Measurements from ENCODE around the gene GJC2.
"Not testable (repeated sequence)": the region's sequence is repeated elsewhere in the genome, so short reads cannot be mapped to it uniquely, and the experiment has no call there.

The GJC2 gene

DNA sequence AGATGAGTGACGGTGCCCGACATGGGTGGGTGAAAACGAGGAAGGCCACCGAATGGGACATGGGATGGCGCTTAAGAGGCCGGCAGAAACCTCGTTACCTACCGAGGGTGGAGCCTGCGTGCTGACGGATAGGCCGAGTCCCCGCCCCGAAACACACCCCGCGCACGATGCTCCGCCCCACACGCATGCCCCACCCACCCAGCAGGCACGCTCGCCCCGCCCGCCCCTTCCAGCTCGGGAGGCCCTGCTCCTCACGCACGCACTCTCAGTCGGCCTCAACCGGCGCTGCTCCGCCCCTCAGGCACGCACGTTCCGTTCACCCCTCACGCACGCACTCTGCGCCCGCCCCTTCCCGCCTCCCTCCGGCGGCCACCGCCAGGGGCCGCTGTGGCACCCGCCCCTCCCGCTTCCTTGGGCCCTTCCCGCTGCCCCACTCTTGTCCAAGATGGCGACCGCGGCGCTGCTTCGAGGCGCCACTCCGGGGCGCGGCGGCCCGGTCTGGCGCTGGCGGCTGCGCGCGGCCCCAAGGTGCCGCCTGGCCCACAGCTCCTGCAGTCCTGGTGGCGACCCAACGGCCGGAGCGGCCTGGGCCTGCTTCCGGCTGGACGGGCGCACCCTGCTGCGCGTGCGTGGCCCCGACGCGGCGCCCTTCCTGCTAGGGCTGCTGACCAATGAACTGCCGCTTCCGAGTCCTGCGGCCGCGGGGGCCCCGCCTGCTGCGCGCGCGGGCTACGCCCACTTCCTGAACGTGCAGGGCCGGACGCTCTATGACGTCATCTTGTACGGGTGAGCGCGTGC is 15.8 kb downstream of the GJC2 start, which contains the start of gene IBA57:
IBA57 (plus strand) TSS at position 433 of the 798 bp plus-strand sequence; CDS start at position 446, 13 bp downstream.
- DNase-seq, result peak; percentile 97
- in situ Hi-C loops (cut with MboI; ENCODE audit: low pct_unique_long_range_greater_than_20kb, low sequenced_read_pairs), result no loop called here

GRCh38 chr1:228166170-228166936 is 16.6 kb downstream of the GJC2 start:
- in situ Hi-C loops (cut with MboI; ENCODE audit: low pct_unique_long_range_greater_than_20kb, low sequenced_read_pairs), result no loop called here
- DNase-seq, result peak; percentile 75

- no peak for DNase-seq
- in situ Hi-C loops (cut with MboI; ENCODE audit: low pct_unique_long_range_greater_than_20kb, low sequenced_read_pairs), result no loop called here
Measured at GRCh38 chr1:228168563-228169270, 19.0 kb downstream of the GJC2 start.

DNA sequence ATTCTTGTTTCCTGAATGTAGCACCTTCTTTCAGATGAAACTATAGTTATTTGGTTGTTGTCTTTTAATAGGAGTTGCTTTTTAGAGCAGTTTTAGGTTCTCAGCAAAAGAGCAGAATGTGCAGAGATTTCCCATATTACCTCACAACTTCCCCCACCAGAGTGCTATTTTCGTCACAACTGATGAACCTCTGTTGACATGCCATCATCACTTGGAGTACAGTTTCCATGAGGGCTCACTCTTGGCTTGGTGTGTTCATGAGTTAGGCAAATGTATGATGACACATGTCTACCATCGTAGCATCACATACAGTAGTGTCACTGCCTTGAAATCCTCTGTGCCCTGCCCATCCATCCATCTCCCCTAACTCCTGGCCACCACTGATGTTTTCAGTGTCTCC is 19.6 kb downstream of the GJC2 start:
- no peak for DNase-seq
- in situ Hi-C loops (cut with MboI; ENCODE audit: low pct_unique_long_range_greater_than_20kb, low sequenced_read_pairs), result no loop called here

GRCh38 chr1:228170666-228171065 is 20.9 kb downstream of the GJC2 start:
- no peak for DNase-seq
- in situ Hi-C loops (cut with MboI; ENCODE audit: low pct_unique_long_range_greater_than_20kb, low sequenced_read_pairs), result no loop called here

DNA sequence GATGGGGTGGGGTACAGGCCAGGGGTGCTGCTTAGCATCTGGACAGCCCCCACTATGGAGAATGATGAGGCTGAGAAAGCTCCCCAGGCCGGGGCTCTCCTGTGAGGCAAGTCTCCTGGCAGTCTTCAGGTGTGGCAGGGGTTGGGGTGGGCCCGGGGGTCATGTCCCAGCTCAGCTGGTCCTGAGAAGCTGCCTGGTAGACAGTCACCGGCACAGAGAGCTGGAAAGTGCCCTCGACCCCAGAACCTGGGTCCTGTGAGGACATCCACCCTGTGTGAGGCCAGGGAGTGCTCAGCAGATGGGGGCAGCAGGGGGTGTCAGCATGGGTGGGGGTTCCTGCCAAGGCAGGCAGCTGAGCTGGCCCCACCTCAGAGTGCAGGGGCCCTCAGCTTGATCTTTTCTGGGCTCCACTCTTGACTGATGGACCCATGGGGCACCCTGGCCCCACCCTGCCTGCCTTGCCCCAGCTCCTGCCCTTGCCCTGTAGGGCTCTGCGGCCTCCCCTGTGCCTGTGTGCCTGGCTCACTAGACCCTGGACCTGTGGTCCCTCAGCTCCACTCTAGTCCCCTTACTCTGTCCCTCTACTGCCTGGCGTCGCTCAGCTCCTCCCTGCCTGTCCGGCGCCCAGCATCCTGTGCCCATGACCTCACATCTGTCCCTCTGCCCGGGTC is 21.6 kb downstream of the GJC2 start:
- no peak for DNase-seq
- in situ Hi-C loops (cut with MboI; ENCODE audit: low pct_unique_long_range_greater_than_20kb, low sequenced_read_pairs), result no loop called here

DNA sequence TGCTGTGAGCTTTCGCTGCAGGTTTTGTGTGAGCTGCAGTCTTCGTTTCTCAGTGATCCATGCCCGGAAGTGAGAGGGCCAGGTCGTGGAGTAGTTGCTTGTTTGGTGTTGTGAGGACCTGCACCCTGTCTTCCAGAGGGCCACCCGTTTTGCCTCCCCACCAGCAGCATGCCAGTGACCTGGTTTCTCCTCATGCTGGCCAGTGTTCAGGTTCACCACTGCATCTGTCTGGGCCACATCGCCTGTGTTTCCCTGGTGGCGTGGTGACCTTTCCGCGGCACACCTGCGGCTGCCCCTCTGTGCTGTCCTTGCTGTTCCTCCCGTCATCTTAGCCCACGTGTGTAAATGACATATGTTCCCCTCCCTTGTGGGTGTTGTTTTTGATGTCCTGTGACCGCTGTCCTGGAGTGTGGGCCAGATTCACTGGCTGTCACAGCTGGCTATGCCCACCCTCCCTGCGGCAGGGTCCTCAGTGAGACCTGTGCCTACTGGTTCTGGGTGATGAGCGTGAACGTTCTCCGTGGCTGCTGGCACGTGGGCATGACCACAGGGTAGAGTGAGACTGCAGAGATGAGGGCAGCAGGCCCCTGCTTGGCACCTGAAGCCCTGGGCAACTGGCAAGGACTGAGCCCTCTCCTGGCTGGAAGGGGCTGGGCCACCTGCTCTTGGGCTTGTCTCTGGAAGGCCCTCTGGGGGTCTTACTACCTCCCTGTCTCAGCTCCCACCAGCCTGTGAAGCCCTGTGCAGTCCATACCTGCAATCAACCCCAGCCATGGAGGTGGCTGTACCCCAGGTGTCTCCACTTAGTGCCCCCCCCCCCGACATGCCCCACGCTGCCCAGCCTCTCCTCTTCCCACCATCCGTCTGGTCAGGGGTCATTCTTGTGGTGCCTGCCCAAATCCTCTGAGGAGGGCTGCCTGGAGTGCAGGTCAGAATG is 23.1 kb downstream of the GJC2 start:
- in situ Hi-C loops (cut with MboI; ENCODE audit: low pct_unique_long_range_greater_than_20kb, low sequenced_read_pairs), result no loop called here
- no peak for DNase-seq

DNA sequence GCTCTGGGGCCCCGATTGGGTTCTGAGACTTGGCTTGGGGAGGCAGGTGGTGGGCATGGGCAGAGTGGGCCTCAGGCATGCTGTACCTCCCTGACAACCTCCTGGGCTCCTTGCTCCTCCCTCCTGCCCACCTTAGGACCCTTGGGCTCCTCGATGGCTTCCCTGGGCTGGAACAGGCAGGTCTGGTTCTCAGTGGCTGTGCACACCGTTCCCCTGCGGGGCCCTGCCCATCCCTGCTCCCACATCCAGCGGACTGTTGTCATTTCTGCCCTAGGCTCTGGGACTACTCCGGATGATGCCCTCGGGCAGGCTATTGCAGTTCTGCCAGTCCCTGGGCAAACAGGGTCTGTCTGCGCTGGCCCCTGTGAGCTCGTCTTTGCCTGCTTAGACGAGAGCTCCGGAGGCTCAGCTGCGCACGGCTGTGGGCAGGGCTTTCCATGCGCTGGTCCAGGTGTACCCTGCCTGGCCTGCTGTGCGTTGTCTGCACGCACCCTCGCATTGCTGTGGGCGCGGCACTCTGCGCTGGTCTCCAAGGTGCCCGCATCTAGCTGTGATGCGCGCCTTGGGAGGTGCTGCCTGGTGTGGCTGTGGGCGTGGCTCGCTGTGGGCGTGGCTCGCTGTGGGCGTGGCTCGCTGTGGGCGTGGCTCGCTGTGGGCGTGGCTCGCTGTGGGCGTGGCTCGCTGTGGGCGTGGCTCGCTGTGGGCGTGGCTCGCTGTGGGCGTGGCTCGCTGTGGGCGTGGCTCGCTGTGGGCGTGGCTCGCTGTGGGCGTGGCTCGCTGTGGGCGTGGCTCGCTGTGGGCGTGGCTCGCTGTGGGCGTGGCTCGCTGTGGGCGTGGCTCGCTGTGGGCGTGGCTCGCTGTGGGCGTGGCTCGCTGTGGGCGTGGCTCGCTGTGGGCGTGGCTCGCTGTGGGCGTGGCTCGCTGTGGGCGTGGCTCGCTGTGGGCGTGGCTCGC is 24.1 kb downstream of the GJC2 start:
- peak; percentile 11 for DNase-seq
- in situ Hi-C loops (cut with MboI; ENCODE audit: low pct_unique_long_range_greater_than_20kb, low sequenced_read_pairs), result not testable (repeated sequence)

DNA sequence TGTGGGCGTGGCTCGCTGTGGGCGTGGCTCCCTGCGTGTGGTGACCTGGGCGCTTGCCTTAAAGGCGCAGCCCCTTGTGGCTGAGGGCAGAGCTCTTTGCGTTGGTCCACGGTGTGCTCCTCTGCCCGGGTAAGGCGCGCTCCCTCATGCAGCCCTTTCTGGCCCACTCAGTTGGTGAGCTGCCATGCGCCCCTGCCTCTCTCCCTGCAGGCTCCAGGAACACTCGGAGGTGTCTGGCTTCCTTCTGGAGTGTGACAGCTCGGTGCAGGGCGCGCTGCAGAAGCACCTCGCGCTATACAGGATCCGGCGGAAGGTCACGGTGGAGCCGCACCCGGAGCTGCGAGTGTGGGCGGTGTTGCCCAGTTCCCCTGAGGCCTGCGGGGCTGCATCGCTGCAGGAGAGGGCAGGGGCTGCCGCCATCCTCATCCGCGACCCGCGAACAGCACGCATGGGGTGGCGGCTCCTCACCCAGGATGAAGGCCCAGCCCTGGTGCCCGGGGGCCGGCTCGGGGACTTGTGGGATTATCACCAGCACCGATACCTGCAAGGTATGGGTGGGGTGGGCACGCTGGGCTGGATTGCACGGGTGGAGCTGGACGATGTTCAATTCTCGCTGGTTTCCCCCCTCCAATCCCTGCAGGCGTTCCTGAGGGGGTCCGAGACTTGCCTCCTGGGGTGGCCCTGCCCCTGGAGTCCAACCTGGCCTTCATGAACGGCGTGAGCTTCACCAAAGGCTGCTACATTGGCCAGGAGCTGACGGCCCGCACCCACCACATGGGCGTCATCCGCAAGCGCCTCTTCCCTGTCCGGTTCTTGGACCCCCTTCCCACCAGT is 25.0 kb downstream of the GJC2 start:
- in situ Hi-C loops (cut with MboI; ENCODE audit: low pct_unique_long_range_greater_than_20kb, low sequenced_read_pairs), result no loop called here
- no peak for DNase-seq

DNA sequence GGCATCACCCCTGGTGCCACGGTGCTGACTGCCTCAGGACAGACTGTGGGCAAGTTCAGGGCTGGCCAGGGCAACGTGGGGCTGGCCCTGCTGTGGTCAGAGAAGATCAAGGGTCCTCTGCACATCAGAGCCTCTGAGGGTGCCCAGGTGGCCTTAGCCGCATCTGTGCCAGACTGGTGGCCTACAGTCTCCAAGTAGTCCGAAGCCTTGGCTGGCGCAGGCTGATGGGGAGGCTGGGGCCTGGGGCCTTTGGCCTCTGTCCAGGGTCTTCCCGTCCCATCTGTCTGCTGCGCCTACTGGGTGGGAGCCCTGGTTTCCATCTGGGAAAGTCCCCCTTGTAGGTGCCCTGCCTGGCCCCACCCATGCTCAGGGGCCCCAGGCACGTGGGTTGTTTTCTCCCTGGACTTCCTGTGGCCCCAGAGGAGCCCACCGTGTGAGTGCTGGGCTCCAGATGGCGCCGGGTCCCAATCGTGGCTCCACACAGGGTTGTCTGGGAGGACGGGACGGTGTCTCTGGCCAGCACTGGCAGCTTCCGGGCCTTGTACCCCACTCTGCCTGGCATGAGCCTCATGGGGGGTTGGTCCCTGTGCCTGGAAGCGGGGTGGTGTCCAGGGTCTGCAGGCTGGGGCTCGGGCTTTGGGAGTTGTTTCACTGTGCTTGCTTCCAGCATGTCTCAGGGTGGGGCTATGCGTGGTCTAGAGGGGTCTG is 25.7 kb downstream of the GJC2 start:
- DNase-seq, result no peak
- in situ Hi-C loops (cut with MboI; ENCODE audit: low pct_unique_long_range_greater_than_20kb, low sequenced_read_pairs), result no loop called here

GRCh38 chr1:228176024-228176395 is 26.3 kb downstream of the GJC2 start:
- in situ Hi-C loops (cut with MboI; ENCODE audit: low pct_unique_long_range_greater_than_20kb, low sequenced_read_pairs), result no loop called here
- DNase-seq, result no peak

GRCh38 chr1:228176461-228177182 is 26.9 kb downstream of the GJC2 start:
- in situ Hi-C loops (cut with MboI; ENCODE audit: low pct_unique_long_range_greater_than_20kb, low sequenced_read_pairs), result no loop called here
- DNase-seq, result no peak

DNA sequence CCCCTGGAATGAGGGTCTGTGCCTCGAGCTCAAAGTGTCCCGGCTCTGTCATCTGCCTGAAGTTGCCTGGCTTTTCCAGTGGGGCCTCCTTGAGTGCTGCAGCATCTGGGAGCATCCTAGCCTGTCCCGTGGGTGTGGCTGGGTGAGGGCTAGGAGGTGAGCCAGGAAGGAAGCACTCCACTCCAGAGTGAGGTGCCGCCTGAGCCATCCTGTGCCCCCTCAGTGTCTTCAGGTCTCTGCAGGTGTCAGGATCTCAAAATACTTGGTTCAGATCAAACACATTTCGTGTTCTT is 27.4 kb downstream of the GJC2 start:
- no peak for DNase-seq
- in situ Hi-C loops (cut with MboI; ENCODE audit: low pct_unique_long_range_greater_than_20kb, low sequenced_read_pairs), result no loop called here

DNA sequence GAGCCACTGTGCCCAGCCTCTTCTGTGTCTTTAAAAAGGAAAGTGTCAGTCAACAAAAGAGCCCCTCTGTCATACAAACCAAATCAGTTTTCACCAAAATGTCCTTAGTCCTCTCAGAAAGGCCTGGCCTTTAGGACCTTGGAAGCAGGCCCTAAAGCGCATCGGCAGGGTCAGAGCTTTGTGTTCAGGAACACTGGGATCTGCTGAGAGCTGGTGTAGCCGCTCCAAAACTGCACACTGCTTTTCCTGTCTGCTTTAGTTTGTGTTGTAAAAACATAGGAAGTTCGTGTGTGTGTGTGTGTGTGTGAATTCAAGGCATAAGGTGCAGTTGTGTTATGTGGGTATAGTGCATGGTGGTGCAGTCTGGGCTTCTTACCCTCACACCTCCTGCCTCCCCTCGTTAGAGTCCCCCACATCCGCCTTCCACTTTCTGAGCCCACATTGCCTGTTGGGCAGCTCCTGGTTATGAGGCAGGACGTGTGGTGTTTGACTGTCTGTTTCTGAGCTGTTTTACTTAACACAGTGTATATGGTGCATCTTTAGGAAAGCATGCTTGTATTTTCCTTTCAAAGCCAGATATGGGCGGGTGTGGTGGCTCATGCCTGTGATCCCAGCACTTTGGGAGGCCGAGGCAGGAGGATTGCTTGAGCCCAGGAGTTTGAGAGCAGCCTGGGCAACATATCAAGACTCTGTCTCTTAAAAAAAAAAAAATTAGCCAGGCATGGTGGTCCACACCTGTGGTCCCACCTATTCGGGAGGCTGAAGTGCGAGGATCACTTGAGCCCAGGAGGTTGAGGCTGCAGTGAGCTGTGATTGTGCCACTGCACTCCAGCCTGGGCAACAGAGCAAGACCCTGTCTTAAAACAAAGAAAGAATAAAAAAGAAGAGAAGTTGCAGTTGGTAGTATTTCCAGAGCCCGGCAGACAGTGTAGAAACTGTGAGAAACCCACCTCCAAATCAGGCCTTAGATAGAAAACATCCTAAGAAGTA is 28.3 kb downstream of the GJC2 start:
- in situ Hi-C loops (cut with MboI; ENCODE audit: low pct_unique_long_range_greater_than_20kb, low sequenced_read_pairs), result no loop called here
- DNase-seq, result no peak

Measured in KBM-7 (cell line).